ENCODE data around the gene NINJ2.
"Not testable (repeated sequence)": the region's sequence is repeated elsewhere in the genome, so short reads cannot be mapped to it uniquely, and the experiment has no call there.

The NINJ2 gene

DNA sequence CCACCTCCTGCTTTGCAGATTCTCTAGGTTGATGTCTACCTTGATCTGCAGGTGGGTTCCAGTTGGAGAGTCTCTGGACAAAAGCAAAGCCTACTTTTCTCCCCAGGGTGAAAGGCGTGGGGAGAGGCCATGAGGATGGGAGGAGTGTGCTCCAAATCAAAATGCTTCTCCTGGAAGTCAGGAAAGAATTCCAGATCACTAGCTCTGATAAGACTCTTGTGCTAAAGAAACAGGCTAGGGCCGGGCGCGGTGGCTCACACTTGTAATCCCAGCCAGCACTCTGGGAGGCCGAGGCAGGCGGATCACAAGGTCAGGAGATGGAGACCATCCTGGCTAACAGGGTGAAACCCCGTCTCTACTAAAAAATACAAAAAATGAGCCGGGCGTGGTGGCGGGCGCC, 21.9 kb downstream of the NINJ2 start:
- DNase-seq (ENCODE audit: low read depth in 2 of 2), result not testable (repeated sequence)

DNA sequence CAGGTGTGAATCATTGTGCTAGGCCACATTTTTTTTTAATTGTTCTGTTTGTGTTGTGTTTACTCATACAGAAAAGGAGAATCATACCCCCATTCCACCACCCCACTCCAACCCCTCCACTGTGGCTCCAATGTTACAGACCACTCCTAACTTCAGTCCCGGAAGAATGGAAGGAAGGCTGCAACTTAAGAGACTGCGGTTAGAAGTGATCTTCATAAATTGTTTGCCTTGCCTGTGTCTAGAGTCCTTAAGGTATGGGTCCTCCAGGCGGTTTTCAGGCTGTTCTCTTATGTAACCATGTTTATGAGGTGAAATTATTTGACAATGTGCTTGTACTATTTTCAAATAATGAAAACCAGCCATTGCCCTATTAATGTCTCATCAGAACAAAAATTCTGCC, 22.5 kb downstream of the NINJ2 start:
- no peak for DNase-seq (ENCODE audit: low read depth in 2 of 2)

DNA sequence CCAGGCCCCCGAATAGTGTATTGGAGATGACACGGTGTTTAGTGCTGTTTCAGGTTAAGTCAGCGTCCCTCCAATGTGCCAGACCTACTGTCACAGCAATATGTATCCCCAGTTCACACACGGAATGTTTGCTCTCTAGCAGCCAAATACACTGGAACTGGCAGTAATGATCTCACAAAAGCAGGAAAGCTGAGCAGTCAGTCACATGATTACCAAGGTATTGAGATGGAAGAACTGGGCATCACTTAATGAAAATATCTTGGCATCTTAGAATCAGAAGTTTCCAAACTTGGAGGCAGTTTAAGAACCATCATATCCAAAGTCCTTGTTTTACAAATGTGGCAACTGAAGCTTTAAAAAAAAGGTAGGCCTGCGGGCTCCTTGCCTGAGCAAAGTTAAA, 23.3 kb downstream of the NINJ2 start:
- DNase-seq (ENCODE audit: low read depth in 2 of 2), result no peak

DNA sequence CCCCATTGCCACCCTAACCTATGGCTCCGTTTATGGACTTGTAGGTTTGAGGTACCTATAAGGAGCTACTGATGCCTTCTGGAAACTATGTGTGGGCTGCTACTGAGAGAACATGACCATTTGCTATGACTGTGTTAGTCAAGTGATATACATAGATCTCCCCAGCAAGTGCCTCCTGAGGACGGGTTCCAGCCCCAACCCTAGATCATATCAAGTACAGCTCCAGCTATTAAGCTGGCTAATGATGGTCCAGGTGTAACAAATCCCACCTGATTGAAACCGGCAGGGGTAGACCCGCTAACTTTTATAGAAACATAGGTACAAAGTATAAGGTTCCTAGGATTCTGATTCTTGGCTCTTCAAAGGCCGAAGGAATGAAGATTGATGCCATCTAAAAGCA, 23.7 kb downstream of the NINJ2 start:
- DNase-seq (ENCODE audit: low read depth in 2 of 2), result peak in 1 of 2 donors; percentile 19

DNA sequence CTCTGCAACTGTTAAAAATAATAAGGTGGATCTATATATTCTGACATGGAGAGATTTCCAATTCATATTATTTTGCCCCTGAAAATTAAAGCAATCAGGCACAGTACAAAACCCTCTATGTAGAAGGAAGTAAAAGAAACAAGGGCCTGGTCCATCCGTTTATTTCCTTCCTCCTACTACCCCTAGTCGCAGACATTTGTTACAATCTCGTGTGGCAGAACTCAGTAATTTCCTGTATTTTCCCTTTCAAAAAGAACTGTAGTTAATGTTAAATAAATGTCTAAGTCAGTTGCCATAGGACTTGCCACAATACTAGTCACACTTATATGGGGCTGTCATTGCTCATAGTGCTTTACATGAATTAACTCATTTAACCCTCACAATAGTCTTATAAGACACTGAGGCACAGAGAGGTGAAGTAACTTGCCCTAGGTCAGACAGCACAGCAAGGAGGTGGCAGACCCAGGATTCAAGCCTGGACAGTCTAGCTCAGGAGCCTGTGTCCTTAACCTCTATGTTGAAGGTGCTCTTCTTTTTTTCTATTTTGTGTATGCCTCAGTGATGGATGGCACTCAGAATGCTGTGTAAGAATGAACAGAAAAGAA, 24.2 kb downstream of the NINJ2 start:
- no peak for DNase-seq (ENCODE audit: low read depth in 2 of 2)

DNA sequence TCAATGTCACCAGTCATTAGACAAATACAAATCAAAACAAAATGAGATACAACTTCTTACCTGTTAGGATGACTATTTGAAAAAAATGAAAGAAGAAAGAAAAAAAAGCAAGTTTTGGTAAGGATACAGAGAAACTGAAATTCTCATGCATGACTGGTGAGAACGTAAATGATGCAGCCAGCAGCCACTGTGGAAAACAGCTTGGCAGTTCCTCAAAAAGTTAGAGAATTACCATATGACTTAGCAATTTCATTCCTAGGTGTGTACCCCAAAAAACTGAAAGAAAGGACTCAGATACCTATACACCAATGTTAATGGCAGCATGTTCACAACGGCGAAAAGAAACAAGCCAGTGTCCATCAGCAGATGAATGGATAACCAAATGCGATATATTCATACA, 26.6 kb downstream of the NINJ2 start:
- no peak for DNase-seq (ENCODE audit: low read depth in 2 of 2)

DNA sequence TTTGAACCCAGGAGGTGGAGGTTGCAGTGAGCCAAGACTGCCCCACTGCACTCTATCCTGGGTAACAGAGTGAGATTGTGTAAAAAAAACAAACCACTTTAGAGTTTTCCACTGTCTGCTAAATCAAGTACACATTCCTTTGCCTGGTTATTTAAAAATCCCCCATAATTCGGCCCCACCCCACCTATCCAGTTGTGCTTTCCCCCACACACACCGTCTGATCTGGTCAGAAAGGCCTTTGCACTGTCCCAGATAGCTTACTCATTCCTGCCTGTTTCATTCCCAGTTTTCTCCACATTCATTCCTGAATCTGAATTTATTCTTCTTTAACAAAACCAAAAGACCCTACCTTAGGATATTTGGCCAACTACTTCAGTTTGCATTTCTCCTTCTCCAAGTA, 29.5 kb downstream of the NINJ2 start:
- no peak for DNase-seq (ENCODE audit: low read depth in 2 of 2)

DNA sequence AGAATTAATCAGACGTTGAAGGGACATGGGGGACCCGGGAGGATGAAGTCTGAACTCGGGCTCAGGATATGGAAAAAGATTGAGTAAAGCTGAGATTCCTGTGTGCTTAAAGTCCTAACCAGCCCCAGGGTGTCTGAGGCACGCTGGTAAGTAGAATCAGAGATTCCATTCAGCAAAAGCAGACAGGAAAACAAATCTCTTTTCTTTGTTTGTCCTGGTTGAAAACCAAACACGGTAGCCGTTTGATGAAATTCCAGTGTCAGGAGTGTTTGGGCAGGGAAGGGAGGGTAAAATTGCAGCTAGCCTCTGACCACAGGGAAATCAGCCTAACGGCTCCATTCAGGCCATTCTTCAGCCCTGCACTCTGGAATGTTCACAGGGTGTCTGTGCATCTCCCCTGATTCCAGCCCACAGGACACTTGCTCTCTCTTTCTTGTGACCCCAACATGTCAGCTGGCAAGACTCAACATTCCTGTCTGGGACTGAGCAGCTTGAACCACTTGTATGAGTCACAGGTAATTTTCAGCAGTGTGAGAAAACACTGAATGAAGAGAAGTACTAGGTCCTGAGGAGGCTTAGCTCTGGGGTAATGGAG, 31.0 kb downstream of the NINJ2 start:
- DNase-seq (ENCODE audit: low read depth in 2 of 2), result no peak

DNA sequence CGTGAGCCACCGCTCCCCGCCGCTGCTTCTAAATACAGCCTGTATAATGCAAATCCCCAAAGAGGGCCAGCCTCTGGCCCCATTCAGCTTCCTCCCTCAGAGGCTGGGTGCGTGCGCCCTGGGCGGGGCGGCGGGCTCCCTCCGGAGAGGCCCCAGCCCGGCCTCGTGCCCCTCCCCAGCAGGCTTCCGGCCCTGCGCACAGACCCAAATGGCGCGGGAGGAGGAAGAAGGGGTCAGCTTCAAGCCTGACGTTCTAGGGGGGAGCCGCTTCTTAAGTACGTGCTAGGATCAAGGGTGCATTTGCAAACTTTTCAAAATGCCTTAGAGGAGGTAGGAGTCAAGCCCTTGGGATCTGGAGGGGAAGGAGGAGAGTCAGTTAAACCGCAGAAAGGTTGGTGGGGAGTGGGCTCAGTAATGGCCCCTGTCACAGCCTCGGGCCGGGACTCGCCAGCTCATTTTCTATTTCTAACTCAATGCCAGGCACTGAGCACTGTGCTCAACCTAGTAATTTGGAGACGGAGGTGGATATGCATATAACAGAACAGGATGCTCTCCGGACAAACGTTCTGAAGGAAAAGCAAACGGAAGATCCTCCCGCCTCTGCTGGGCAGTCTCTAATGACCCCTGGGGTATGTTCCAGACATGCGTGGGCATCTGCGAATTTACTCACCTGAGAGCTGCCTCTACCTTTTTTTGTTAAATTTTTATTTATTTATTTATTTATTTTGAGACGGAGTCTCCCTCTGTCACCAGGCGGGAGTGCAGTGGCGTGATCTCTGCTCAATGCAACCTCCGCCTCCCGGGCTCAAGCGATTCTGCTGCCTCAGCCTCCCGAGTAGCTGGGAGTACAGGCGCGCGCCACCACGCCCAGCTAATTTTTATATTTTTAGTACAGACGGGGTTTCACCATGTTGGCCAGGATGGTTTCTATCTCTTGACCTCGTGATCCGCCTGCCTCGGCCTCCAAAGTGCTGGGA, 32.3 kb downstream of the NINJ2 start:
- peak in 1 of 2 donors; percentile 66 for DNase-seq (ENCODE audit: low read depth in 2 of 2)

DNA sequence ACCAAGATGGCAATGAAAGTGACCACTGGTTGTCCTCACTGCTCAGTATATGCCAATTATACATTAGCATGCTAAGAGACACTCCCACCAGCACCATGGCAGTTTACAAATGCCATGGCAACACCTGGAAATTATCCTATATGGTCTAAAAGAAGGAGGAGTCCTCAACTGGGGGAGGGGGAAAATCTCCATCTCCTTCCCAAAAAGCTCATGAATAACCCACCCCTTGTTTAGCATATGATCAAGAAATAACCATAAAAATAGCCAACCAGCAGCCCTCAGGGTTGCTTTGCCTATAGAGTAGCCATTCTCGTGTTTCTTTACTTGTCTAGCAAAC, 34.5 kb downstream of the NINJ2 start:
- DNase-seq (ENCODE audit: low read depth in 2 of 2), result not testable (repeated sequence)

DNA sequence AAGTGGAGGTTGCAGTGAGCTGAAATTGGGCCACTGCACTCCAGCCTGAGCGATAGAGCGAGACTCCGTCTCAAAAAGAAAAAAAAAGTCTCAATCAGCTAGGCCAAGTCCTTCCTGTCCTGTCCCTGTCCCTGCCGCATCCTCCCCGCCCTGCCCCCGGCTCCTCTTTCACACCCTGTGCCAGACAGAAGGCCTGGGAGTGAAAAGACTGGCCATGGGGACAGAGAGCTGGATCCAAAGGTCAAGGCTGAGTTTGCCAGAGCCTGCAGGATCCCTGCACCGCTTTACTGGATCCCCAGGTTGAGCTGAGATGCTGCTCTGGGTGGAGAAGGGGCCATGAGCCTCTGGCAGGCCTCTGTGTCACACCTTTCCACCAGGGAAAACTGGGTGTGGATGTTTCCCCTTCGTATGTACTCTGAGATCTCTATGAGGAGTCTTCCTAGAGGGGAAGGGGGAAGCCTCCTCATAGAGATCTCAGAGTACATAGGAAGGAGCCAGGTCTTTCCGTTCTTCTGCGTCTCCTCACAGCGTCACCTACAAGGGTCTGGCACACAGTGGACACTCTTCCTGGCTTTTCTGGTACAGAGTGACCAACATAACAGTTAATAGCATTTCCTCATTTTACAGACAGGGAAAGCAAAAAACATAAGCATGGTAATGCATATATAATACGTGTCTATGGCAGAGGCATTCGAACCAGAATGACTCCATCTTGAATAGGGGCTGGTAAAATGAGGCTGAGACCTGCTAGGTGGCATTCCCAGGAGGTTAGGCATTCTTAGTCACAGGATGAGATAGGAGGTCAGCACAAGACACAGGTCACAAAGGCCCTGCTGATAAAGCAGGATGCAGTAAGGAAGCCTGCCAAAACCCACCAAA, 35.1 kb downstream of the NINJ2 start:
- DNase-seq (ENCODE audit: low read depth in 2 of 2), result no peak

DNA sequence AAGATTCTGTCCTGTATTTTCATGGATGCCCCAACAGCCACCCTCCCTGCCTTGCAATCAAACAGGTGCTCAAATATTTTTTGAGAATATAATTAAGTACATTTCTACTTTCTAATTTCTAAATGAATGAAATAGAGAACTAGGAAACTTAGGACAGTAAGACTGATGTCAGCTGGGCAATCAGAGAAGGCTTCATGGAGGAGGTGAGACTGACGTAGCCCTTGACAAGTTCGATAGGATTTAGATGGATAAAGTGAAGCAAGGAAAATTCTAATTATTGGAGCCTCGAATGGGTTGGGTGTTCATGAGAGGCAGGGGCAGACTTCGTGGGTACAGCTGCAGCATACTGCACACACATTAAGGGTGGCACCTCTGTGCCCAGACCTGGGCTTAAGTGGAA, 36.0 kb downstream of the NINJ2 start:
- DNase-seq (ENCODE audit: low read depth in 2 of 2), result no peak

DNA sequence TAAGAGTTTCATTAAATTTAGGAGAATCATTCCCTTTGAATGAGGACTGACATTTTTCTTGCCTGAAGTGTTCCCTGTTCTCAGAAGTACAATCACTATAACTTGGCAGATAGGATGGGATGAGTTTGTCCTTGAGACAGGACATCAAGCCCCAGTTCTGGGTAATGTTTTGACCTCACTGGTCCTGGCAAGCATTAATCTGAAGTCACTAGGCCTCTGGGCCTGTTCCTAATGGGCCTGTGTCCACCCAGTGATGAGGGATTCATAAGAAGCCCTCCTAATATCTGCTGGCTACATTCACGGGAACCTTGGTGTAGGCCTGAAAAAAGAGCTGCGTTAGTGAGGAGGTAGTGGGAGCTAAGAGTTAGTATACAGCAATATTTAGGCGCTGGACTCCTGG, 37.2 kb downstream of the NINJ2 start:
- DNase-seq (ENCODE audit: low read depth in 2 of 2), result no peak

DNA sequence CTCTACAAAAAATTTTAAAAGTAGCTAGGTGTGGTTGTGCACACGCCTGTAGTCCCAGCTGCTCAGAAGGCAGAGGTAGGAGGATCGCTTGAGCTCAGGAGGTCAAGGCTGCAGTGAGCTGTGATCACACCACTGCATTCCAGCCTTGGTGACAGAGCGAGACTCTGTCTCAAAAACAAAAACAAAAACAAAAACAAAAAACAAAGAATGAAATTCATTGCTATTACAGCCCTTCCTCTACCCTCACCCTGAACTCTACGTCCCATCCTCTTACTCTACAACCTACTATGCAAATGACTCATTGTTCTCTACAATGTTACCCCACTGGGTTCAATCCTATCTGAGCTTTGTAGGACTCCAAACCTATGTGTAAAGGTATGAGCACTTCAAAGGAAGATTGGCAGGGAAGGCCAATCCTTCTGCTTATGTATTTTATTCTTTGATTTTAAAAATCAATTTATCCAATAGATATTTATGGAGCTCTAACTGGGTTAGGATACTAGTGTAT, 39.3 kb downstream of the NINJ2 start:
- DNase-seq (ENCODE audit: low read depth in 2 of 2), result no peak

DNA sequence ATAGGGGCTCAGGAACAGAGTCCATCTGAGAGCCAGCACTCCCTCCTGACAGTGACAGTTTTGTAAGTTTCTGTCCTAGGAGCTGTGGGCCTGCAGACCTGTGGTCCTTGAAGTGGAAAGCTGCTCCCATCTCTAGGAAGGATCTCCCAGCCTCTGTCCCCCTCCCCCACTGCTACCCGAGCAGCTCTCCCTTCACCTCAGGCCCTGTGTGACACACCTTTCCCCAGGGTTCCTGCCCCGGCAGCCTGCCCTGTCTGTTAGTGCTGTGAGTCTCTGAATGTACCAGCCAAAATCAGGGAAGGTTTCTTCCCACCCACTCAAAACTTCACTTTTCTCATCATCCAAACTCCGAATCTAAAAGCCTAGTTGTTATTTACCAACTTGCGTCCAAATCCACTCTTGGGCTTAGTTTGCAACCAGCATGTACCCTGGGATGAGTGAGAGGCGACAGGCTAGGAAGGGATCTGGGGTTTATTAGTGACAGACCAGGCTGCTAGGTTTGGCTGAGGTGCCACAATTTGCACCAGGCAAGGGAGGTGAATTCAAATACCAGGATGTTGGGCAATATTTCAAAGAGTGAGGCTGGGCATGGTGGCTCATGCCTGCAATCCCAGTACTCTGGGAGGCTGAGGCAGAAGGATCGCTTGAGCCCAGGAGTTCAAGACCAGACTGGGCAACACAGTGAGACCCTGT, 39.9 kb downstream of the NINJ2 start:
- DNase-seq (ENCODE audit: low read depth in 2 of 2), result no peak

DNA sequence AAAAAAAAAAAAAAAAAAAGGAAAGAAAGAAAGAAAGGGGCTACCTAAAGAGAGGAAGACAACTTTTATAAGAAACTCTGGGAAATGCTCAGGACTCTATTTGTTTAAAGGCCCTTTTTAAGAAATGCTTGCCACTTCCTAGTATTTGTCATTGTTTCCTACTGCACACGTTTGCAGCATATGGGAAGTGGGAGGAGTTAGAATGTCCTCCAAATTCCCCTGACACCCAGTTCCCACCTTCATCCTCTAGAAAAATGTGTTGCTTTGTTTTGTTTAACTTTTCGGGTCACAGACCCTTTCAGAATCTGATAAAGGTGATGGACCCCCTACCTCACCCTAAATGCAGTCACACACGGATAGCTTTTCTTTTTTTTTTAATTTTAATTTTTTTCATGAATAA, 40.8 kb downstream of the NINJ2 start:
- no peak for DNase-seq (ENCODE audit: low read depth in 2 of 2)

DNA sequence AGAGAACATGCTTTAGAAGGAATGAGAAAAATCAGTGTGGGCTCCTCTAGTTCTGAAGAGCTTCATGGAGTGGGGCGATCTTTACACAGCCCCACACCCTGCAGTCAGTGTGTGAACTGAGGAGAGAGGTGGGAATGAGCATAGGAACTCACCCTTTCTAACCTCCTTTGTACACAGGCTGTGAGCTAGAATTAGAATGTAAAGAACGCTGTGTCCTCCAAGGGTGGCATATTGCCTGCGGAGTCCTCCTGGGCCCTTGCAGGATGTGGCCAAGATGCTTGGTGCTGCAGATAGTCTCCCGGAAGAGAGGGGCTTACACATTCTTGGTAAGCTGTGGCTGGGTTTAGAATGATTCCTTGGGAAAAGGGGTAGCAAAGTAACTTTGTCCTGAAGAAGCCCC, 43.9 kb downstream of the NINJ2 start:
- no peak for DNase-seq (ENCODE audit: low read depth in 2 of 2)

DNA sequence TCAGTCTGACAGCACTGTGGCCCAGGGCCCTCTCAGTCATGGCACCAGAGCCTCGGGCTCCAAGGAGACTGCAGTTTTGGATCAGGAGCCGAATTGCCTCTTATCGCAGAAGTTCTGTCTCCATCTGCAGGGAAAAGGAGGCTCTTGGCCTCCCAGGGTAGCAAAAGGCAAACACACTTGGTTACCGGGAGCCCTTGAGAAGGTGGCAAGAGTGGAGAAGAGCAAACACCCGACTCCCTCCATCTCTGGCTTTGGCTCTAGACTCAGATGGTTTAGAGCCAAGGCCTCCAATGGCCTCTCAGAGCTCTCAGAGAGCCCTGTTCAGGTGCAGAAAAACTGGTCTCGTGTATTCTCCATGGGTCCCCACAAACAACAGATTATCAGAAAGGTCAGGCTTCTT, 44.6 kb downstream of the NINJ2 start:
- DNase-seq (ENCODE audit: low read depth in 2 of 2), result no peak

DNA sequence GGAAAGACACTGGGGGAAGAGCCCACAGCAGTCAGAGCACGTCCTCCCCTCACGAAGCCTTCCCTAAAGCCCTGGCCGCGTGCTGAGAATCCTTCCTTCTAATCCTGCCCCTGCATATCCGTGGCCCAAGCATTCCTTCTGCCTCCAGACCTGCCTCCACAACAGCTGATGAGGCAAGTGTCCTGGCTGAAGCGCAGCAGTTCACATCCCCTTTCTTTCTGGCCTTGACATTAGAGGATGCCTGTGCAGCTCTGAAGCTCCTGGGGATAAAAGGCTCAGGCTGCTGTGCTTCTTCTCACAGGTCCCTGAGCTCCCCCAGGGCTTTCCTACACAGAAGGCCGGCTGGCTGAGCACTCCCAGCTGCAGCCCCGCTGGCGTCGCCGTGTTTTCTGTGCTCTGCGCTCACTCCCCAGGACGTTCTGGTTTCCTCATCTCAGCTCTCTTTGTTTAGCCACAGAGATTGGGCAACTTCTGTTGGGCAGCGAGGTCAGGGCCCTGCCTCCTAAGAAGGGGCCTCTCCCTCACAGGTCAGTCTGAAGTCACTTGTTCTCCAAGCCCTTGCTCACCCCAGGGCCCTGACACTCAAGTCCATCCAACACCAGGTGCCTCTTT, 45.8 kb downstream of the NINJ2 start:
- DNase-seq (ENCODE audit: low read depth in 2 of 2), result no peak

DNA sequence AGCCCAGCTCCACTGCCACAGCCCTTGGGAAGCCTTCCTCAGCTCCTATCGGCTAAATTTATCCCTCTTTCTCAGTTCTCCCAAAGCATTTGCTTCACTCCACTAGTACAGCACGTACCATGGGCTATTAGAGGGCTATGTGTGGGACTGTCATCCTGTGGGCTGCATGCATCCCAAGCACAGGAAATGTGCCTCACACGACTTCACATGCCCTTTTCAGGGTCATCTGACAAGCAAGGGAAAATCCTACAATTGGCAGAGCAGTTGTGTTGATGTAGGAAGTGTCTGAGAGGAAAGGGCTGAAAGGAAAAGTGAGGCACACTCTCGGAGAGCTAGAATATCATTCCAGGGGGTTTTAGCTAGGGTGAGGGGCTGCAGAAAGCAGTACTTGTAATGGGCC, 47.6 kb downstream of the NINJ2 start:
- no peak for DNase-seq (ENCODE audit: low read depth in 2 of 2)

Data from stimulated activated CD4-positive, alpha-beta T cell treated with anti-CD3 and anti-CD28 coated beads, Interleukin-15, amount 100 ng/mL, for 48 hours (primary cell).